Stomach smooth muscle (tissue), 2 donors: ENCODE data around the gene TMEM51.
"Not testable (repeated sequence)": the region's sequence is repeated elsewhere in the genome, so short reads cannot be mapped to it uniquely, and the experiment has no call there.

ENCODE experiments used
- H3K27ac ChIP-seq: one replicate; pipeline ENCODE4 v1.7.0; 2013; ENCODE audit warnings: mild to moderate bottlenecking, low read length, inconsistent platforms
- H3K27me3 ChIP-seq, 2 donors: one replicate each; pipeline ENCODE4 v1.7.0; 2013; ENCODE audit warnings: low read length in 2 of 2; ENCODE audit not compliant: insufficient read depth in 2 of 2, control insufficient read depth in 1 of 2
- H3K36me3 ChIP-seq, 2 donors: one replicate each; pipeline ENCODE4 v1.7.0; 2013; ENCODE audit warnings: low read length in 2 of 2; ENCODE audit not compliant: control insufficient read depth in 2 of 2, insufficient read depth in 2 of 2
- H3K4me1 ChIP-seq: one replicate; pipeline ENCODE4 v1.7.0; 2013; ENCODE audit warnings: low read length; ENCODE audit not compliant: control insufficient read depth, insufficient read depth
- H3K4me3 ChIP-seq, 2 donors: one replicate each; pipeline ENCODE4 v1.7.0; 2013; ENCODE audit warnings: low read length in 2 of 2
- H3K9ac ChIP-seq, 2 donors: one replicate each; pipeline ENCODE4 v1.7.0; 2013; ENCODE audit warnings: low read length in 2 of 2, mild to moderate bottlenecking in 1 of 2
- H3K9me3 ChIP-seq, 2 donors: one replicate each; pipeline ENCODE4 v1.7.0; 2013; ENCODE audit warnings: low read length in 2 of 2; ENCODE audit not compliant: control insufficient read depth in 2 of 2
- donor health status: healthy.
- donor health status: Pancreatic carcinoma.

TMEM51 gene

DNA sequence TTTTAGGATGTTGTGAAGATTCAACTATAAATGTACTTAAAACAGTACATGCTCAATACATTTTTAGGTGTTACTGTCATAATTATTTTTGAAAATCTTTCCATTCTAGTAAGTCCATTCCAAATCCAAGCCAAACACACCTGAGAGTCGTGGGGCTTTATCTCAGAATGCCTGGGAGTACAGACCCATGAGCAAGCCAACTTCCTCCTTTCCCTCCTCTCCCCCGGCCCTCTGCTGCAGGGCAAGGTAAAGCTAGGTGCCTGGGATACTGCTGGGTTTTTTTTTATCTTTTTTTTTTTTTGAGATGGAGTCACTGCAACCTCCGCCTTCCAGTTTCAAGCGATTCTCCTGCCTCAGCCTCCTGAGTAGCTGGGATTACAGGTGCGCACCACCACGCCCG lies 16.5 kb downstream of the TMEM51 start:
- Histone ChIP-seq H3K9ac (no peak overlapping the region), H3K27me3 (no peaks in the 10 kb centered on the region), H3K4me3 (no peak overlapping the region), H3K27ac (no peak overlapping the region), H3K36me3 (no peaks in the 10 kb centered on the region), H3K9me3 (no peaks in the 10 kb centered on the region), H3K4me1 (peaks cover 34% of the 10 kb centered on the region)

DNA sequence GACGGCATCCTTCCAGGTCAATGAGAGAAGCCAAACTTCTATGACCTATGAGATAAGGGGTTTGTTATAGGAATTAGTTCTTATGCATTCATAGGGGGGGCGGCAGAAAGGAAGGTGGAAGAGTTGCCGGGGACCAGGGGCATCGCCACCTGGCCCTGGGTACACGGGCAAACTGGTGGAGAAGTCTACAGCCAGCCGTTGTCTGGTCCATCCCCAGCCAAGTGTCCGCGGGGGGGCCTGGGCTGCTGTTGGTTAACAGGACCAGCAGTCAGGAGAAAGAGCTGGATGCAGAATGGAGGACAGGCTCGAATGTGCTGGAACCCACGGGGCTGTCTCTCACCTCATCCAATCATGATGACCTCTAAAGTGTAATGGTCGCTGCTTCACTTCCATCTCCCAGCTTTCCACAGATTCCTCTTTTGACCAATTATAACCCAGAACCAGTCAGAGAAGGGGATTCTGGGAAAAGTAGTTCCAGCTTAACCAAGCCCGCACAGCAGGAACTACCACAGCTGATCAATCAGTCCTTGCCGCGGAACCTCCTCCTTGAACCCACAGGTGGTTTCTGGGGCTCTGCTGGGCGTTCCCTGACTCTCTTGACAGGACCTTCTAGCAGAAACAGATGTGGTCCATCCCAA lies 17.8 kb downstream of the TMEM51 start:
- Histone ChIP-seq H3K4me3 (no peak overlapping the region), H3K36me3 (no peaks in the 10 kb centered on the region), H3K4me1 (peaks cover 31% of the 10 kb centered on the region), H3K27ac (no peak overlapping the region), H3K9ac (no peak overlapping the region), H3K9me3 (no peaks in the 10 kb centered on the region), H3K27me3 (no peaks in the 10 kb centered on the region)

DNA sequence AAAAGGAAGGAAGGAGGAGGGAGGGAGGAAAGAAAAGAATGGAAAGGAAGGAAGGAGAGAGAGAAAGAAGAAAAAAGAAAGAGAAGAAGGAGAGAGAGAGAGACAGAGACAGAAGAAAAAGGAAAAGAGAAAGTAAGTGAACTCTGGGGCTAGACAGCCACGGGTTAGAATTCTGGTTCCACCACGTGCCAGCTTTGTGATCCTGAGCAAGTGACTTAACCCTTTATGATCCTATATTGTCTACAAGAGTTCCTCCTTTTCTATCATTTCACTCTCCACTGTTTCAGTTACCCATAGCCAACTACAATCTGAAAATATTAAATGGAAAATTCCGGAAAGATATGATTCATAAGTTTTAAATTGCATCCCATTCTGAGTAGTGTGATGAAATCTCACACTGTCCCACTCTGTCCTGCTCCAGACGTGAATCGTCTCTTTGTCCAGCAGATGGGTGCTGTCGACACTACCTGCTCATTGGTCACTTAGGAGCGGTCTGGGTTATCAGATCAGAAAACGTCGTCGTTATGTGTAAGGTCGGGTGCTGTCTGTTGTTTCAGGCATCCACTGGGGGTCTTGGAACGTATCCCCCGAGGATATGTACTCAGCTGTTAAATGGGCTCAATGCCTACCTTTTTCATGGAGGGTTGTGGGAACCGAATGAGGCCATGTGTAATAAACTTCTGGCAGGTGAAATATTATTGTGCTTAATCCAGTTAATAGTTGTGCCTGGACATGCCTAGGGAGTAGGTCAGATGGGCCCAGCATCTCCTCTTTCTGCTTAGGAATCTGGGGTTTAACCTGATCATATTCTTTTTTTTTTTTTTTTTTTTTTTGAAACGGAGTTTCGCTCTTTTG lies 19.1 kb downstream of the TMEM51 start:
- H3K36me3 ChIP-seq = no peaks in the 10 kb centered on the region
- peaks cover 32% of the 10 kb centered on the region for H3K4me1 ChIP-seq
- H3K9ac ChIP-seq = peak overlapping the region; percentile 16 to 36
- no peaks in the 10 kb centered on the region for H3K27me3 ChIP-seq
- no peak overlapping the region for H3K27ac ChIP-seq
- peak overlapping the region in 1 of 2 donors; percentile 44 for H3K4me3 ChIP-seq
- H3K9me3 ChIP-seq = no peaks in the 10 kb centered on the region

DNA sequence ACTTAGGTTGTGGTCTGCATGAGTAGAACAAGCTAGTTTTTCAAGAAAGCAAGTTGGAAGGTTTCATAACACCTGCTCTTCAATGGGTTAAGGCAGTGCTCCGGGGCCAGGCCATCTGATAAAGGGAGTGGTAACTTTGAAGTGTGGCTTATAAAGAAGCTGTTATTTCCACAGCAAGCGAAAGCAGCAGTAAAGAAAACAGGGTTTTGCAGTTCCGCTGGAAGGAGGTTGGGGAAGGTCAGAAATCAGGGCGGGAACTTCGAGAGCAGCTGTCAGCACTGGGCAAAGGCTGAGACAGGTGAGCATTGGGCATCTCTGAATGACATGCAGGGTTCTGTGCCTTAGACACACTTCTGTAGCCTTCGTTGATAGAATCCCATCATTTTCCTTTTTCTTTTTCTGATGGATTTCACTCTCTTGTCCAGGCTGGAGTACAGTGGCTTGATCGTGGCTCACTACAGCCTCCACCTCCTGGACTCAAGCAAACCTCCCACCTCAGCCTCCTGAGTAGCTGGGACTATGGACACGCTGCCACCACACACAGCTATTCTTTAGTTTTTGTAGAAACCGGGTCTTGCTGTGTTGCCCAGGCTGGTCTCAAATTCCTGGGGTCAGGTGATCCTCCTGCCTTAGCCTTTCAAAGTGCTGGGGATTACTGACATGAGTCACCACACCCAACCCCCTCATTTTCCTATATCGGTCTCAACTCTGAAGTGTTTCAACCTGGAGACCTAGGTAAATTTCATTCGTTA lies 20.5 kb downstream of the TMEM51 start:
- no peaks in the 10 kb centered on the region for H3K36me3 ChIP-seq
- no peaks in the 10 kb centered on the region for H3K27me3 ChIP-seq
- H3K27ac ChIP-seq = peak overlapping the region; percentile 18
- peaks cover 46% of the 10 kb centered on the region for H3K4me1 ChIP-seq
- H3K4me3 ChIP-seq = peak overlapping the region in 1 of 2 donors; percentile 35
- no peak overlapping the region for H3K9ac ChIP-seq
- H3K9me3 ChIP-seq = no peaks in the 10 kb centered on the region

DNA sequence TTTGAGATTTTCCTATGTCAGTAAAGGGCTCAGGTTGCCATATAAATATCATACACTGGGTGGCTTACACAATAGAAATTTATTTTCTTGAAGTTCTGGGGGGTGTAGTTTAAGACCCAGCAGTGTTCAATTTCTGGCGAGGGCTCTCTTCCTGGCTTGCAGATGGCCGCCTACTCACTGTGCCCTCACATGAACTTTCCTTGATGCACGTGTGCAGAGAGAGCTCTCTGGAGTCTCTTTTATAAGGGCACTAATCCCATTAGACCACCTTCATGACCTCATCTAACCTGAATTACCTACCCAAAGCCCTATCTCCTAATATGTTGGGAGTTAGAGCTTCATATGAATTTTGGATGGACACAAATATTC lies 21.1 kb downstream of the TMEM51 start:
- Histone ChIP-seq H3K4me1 (peaks cover 50% of the 10 kb centered on the region), H3K9ac (no peak overlapping the region)

DNA sequence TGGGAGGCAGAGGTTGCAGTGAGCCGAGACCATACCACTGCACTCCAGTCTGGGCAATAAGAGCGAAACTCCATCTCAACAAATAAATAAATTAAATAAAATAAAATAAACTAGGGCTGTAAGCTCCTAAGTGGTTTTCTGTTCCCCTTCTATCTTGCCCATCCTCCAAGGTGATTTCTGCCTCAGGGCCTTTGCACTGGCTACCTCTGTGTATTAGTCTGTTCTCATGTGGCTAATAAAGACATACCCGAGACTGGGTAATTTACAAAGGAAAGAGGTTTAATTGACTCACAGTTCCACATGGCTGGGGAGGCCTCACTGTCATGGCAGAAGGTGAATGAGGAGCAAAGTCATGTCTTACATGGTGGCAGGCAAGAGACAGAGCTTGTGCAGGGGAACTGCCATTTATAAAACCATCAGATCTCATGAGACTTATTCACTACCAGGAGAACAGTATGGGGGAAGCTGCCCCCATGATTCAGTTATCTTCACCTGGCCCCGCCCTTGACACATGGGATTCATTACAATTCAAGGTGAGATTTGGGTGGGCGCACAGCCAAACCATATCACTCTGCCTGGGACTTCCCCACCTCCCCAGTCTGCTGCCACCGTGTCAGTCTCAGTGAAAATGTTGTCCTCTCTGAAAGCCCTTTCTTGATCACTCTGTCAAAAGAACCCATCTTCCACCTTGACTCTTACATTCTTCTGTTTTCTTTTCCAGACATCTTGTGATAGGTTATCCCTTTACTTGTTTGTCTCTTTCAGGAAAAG lies 22.0 kb downstream of the TMEM51 start:
- not testable (repeated sequence) for H3K27ac ChIP-seq

More for the DNA sequence above, 21.1 kb downstream of the TMEM51 start:
- Histone ChIP-seq H3K27ac (no peak overlapping the region), H3K27me3 (no peaks in the 10 kb centered on the region), H3K4me3 (no peak overlapping the region), H3K36me3 (no peaks in the 10 kb centered on the region), H3K9me3 (no peaks in the 10 kb centered on the region)

DNA sequence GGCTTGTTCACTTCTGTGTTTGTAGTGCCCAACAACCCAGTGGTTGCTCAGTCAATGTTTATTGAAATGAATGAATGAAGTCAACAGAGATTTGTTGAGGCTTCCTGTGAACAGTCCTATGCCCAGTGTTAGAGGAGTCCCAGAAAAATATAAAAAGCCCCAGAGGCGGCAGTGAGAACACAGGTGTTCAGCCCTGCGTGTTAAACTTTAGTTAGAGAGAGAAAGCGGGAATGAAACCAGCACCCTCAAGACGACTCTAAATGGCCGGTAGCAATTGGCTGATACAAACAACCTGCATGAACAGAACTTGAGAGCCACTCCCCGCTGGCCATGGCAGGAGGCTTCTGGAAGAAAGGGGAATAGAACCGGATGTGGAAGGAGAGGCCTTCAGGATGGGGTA lies 22.6 kb downstream of the TMEM51 start:
- Histone ChIP-seq H3K9ac (no peak overlapping the region), H3K4me1 (peaks cover 61% of the 10 kb centered on the region), H3K9me3 (no peaks in the 10 kb centered on the region), H3K36me3 (no peaks in the 10 kb centered on the region), H3K27me3 (no peaks in the 10 kb centered on the region), H3K27ac (peak overlapping the region; percentile 24), H3K4me3 (no peak overlapping the region)

More for the DNA sequence above, 22.0 kb downstream of the TMEM51 start:
- not testable (repeated sequence) for H3K9ac ChIP-seq, H3K36me3 ChIP-seq, H3K27me3 ChIP-seq, H3K9me3 ChIP-seq, H3K4me3 ChIP-seq
- H3K4me1 ChIP-seq = peaks cover 57% of the 10 kb centered on the region

DNA sequence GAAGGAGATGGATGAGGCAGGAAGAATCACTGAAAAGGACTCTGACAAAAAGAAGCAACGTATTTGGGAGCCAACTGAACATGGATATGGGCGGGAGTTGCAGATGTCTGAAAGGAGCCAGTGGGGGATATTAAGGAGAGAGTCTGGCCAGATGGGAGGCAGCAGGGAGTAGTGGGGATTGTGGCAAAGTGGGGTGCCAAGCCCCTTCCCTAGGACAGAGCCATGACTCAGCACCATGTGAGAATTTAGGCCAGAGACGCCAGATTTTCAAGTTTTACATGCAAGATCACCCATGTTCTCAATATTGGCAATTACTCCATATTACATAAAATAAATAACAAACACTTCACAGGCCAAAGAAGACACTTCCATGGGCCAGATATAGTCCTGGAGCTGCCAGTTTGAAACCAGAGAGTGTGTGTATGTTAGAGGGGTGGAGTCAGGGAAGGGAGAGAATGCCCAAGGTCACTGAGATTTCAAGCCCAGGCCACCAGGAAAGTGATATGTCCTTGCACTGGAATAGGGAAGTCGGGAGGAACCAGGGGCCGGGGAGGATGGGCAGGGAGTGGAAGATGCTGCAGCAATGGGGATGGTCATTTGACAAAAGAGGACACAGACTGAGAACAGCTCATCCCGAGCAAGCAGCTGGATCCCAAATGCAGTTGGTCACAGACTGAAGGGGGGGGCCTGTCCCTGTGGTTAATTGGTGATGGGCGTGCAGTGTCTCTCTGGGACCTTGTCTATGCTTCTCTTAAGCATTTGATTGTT lies 23.5 kb downstream of the TMEM51 start:
- H3K36me3 ChIP-seq = no peaks in the 10 kb centered on the region
- H3K9ac ChIP-seq = no peak overlapping the region
- peaks cover 52% of the 10 kb centered on the region for H3K4me1 ChIP-seq
- no peaks in the 10 kb centered on the region for H3K27me3 ChIP-seq
- peak overlapping the region; percentile 24 for H3K27ac ChIP-seq
- no peak overlapping the region for H3K4me3 ChIP-seq
- H3K9me3 ChIP-seq = no peaks in the 10 kb centered on the region

DNA sequence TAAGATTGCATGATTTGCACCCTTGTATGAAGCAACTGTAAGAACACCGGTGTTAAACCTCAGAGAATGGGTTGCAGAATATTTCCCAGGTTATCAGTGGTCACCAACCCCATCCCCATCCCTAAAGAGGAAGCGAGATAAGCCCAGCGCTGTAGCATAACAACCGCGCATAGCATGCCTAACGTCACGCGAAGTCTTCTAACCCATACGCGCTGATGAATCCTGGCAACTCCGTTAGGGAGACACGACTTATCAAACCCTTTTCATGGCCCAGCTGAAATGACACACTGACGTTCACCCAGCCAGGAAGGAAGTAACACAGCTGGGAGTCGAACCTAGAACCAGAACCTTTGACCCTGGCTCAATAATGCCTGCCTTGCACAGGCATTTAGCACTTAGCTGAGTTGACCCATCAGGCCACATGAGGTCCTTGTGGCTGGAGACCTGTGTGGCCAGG lies 24.2 kb downstream of the TMEM51 start:
- no peaks in the 10 kb centered on the region for H3K9me3 ChIP-seq

More for the DNA sequence above, 24.2 kb downstream of the TMEM51 start:
- Histone ChIP-seq H3K4me1 (peaks cover 48% of the 10 kb centered on the region), H3K27ac (peak overlapping the region; percentile 70), H3K36me3 (no peaks in the 10 kb centered on the region), H3K4me3 (no peak overlapping the region), H3K9ac (no peak overlapping the region), H3K27me3 (no peaks in the 10 kb centered on the region)
